Ishikawa (cell line): ENCODE results near the gene FRK.

ENCODE experiments used
- CEBPB ChIP-seq: IDR thresholded peaks from 2 replicates; pipeline ENCODE4 v1.6.1; 2012
- CREB1 ChIP-seq: IDR thresholded peaks from 2 replicates; pipeline ENCODE4 v1.6.1; 2012; ENCODE audit warnings: low read depth
- EGR1 ChIP-seq: IDR thresholded peaks from 2 replicates; pipeline ENCODE4 v1.6.1; 2012
- EP300 ChIP-seq: IDR thresholded peaks from 2 replicates; pipeline ENCODE4 v1.6.1; 2012; ENCODE audit warnings: borderline replicate concordance
- FOXM1 ChIP-seq: IDR thresholded peaks from 2 replicates; pipeline ENCODE4 v1.6.1; 2012; ENCODE audit warnings: low read depth, borderline replicate concordance
- NFIC ChIP-seq: IDR thresholded peaks from 2 replicates; pipeline ENCODE4 v1.6.1; 2012
- RAD21 ChIP-seq: IDR thresholded peaks from 2 replicates; pipeline ENCODE4 v1.6.1; 2012; ENCODE audit warnings: low read depth
- TAF1 ChIP-seq: IDR thresholded peaks from 2 replicates; pipeline ENCODE4 v1.6.1; 2012; ENCODE audit warnings: low read depth, mild to moderate bottlenecking
- TCF12 ChIP-seq: IDR thresholded peaks from 2 replicates; pipeline ENCODE4 v1.6.1; 2012; ENCODE audit warnings: low read depth
- TEAD4 ChIP-seq: IDR thresholded peaks from 2 replicates; pipeline ENCODE4 v1.6.1; 2012
- YY1 ChIP-seq: IDR thresholded peaks from 2 replicates; pipeline ENCODE4 v1.6.1; 2012; ENCODE audit warnings: low read depth
- ZBTB7A ChIP-seq: IDR thresholded peaks from 2 replicates; pipeline ENCODE4 v1.6.1; 2012; ENCODE audit warnings: low read depth
- TF ChIP-seq, protein P1 (sequence below): IDR thresholded peaks from 2 replicates; pipeline ENCODE4 v1.6.1; 2012; ENCODE audit warnings: low read depth, mild to moderate bottlenecking
- TF ChIP-seq, protein P2 (sequence below): IDR thresholded peaks from 2 replicates; pipeline ENCODE4 v1.6.1; 2012
- TF ChIP-seq, protein P3 (sequence below): IDR thresholded peaks from 2 replicates; pipeline ENCODE4 v1.6.1; 2012

FRK gene

DNA sequence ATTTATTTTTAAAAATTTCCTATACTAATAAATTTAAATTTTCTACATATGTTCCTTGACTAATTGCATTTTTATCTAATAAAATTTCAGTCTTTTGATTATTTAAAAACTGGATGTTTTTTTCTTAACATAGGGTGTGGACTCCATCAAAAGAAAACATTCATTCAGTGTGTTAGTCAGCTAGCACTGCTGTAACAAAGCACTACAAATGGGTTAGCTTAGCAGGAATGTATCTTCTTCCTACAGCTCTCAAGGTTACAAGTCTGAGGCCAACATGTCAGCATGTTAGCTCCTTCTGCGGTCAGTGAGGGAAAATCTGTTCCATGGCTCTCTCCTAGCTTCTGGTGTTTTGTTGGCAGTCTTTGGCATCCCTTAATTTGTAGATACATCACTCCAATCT is 32.5 kb downstream of the FRK start:
- TF ChIP-seq ZBTB7A (no peak), TEAD4 (no peak), TCF12 (no peak), CEBPB (no peak), TAF1 (no peak), YY1 (no peak), CREB1 (no peak), RAD21 (no peak), EGR1 (no peak), EP300 (no peak)
- TF ChIP-seq, protein P1, sequence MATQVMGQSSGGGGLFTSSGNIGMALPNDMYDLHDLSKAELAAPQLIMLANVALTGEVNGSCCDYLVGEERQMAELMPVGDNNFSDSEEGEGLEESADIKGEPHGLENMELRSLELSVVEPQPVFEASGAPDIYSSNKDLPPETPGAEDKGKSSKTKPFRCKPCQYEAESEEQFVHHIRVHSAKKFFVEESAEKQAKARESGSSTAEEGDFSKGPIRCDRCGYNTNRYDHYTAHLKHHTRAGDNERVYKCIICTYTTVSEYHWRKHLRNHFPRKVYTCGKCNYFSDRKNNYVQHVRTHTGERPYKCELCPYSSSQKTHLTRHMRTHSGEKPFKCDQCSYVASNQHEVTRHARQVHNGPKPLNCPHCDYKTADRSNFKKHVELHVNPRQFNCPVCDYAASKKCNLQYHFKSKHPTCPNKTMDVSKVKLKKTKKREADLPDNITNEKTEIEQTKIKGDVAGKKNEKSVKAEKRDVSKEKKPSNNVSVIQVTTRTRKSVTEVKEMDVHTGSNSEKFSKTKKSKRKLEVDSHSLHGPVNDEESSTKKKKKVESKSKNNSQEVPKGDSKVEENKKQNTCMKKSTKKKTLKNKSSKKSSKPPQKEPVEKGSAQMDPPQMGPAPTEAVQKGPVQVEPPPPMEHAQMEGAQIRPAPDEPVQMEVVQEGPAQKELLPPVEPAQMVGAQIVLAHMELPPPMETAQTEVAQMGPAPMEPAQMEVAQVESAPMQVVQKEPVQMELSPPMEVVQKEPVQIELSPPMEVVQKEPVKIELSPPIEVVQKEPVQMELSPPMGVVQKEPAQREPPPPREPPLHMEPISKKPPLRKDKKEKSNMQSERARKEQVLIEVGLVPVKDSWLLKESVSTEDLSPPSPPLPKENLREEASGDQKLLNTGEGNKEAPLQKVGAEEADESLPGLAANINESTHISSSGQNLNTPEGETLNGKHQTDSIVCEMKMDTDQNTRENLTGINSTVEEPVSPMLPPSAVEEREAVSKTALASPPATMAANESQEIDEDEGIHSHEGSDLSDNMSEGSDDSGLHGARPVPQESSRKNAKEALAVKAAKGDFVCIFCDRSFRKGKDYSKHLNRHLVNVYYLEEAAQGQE: no peak
- TF ChIP-seq, protein P2, sequence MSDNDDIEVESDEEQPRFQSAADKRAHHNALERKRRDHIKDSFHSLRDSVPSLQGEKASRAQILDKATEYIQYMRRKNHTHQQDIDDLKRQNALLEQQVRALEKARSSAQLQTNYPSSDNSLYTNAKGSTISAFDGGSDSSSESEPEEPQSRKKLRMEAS: no peak

DNA sequence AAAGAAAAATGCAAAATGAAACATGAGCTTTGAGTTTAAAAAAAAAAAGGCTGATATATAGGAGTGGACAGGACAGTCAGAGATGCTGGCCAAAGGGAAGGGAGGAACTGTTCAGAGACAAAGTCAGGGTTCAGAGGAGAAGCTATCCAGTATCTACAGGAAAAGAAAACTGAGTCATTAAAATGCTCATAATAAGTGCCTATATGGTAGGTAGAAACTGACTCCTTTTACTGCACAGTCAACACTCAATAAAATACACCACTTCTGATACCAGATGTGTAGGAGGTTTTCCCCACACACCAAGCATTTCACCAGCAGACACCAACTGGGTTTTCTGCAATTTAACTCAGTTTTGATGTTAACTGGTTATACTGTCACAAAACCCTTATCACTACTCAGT is 32.9 kb downstream of the FRK start:
- TF ChIP-seq YY1 (no peak), NFIC (no peak)

DNA sequence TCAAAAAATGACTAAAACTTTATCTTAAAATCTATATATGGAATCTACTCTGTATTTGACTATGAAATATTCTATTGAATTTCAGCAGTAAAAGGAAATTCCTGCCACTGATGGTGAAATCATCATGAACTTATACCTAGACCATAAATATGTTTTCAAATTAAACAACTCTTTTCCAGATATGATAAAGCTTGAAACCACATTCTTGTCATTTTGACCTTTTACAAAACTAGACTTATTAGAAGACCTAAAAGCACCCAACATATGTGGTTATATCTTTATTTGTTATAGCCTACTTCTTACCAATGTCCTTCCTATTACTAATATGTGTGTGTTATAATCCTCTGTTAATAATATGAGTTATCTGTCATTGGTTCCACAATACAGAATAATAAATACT is 35.3 kb downstream of the FRK start:
- TF ChIP-seq NFIC (no peak), EGR1 (no peak), RAD21 (no peak)

DNA sequence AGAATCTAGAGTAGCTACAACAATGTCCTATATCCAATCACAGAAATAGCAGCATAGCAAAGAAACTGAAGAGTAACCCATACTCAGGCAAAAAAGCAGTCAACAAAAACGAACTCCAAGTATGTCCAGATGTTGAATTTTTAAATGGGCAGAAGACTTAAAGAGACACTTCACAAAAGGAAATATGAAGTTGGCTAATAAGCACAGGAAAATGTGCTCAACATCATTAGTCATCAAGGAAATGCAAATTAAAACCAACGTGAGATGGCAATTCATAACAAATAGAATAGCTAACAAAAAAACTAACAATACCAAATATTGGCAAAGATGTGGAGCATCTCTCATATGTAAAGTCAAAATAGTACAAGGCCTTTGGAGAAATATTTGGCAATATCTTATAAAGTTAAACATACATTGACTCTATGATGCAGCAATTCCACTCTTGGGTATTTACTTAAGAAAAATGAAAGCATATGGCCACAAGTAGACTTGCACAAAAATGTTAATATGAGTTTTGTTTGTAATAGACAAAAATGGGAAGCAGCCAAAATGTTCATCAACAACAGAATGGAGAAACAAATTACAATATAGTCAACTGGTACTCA is 37.7 kb downstream of the FRK start:
- TF ChIP-seq RAD21 (no peak), TAF1 (no peak), TEAD4 (no peak), FOXM1 (no peak), ZBTB7A (no peak), NFIC (no peak), CEBPB (no peak), EGR1 (no peak), TCF12 (no peak)
- TF ChIP-seq, protein P1: no peak
- TF ChIP-seq, protein P2: no peak

DNA sequence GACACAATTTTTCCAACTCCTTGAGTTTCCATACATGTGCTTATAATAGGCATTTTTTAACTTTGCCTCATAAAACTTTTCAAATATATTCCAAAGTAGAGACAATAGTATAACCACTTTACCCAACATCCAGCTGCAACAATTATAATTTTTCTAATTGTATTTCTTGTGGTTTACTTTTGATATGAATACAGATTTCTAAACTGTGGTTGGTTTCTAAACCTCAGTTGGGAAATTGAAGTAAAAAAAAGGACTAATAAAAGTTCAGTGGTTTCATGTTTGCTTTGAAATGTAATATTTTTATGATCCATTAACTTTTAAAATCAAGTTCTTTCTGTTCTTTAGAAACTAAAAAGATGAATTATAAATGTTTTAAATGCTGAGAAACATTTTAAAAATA is 40.0 kb downstream of the FRK start:
- TF ChIP-seq, protein P1: no peak
- TF ChIP-seq YY1 (no peak), CEBPB (no peak), TCF12 (no peak), ZBTB7A (no peak), TEAD4 (no peak), EGR1 (no peak), CREB1 (no peak), NFIC (no peak), FOXM1 (no peak), EP300 (no peak)
- TF ChIP-seq, protein P3, sequence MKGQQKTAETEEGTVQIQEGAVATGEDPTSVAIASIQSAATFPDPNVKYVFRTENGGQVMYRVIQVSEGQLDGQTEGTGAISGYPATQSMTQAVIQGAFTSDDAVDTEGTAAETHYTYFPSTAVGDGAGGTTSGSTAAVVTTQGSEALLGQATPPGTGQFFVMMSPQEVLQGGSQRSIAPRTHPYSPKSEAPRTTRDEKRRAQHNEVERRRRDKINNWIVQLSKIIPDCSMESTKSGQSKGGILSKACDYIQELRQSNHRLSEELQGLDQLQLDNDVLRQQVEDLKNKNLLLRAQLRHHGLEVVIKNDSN: no peak
- TF ChIP-seq, protein P2: no peak
